Measurements from ENCODE around the gene ANKRD12.
"Not testable (repeated sequence)": the region's sequence is repeated elsewhere in the genome, so short reads cannot be mapped to it uniquely, and the experiment has no call there.

ANKRD12 gene

DNA sequence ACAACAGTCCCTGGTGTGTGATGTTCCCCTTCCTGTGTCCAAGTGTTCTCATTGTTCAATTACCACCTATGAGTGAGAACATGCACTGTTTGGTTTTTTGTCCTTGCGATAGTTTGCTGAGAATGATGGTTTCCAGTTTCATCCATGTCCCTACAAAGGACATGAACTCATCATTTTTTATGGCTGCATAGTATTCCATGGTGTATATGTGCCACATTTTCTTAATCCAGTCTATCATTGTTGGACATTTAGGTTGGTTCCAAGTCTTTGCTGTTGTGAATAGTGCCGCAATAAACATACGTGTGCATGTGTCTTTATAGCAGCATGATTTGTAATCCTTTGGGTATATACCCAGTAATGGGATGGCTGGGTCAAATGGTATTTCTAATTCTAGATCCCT is 29.3 kb downstream of the ANKRD12 start:
- H3K36me3 ChIP-seq (ENCODE audit: insufficient read depth, low read length); H3K27me3 ChIP-seq (ENCODE audit: insufficient read depth, low read length); H3K4me3 ChIP-seq (ENCODE audit: low read length); H3K4me1 ChIP-seq (ENCODE audit: insufficient read depth, low read length); H3K9me3 ChIP-seq (ENCODE audit: low read length); H2AFZ ChIP-seq (ENCODE audit: low read depth, low read length): not testable (repeated sequence)

DNA sequence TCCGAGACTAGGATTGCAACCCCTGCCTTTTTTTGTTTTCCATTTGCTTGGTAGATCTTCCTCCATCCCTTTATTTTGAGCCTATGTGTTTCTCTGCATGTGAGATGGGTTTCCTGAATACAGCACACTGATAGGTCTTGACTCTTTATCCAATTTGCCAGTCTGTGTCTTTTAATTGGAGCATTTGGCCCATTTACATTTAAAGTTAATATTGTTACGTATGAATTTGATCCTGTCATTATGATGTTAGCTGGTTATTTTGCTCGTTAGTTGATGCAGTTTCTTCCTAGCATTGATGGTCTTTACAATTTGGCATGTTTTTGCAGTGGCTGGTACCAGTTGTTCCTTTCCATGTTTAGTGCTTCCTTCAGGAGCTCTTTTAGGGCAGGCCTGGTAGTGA is 32.9 kb downstream of the ANKRD12 start:
- not testable (repeated sequence) for H3K4me1 ChIP-seq (ENCODE audit: insufficient read depth, low read length); H3K36me3 ChIP-seq (ENCODE audit: insufficient read depth, low read length); H3K4me3 ChIP-seq (ENCODE audit: low read length); H3K27me3 ChIP-seq (ENCODE audit: insufficient read depth, low read length); H2AFZ ChIP-seq (ENCODE audit: low read depth, low read length)
- peaks cover 12% of the 10 kb centered on the region for H3K9me3 ChIP-seq (ENCODE audit: low read length)

DNA sequence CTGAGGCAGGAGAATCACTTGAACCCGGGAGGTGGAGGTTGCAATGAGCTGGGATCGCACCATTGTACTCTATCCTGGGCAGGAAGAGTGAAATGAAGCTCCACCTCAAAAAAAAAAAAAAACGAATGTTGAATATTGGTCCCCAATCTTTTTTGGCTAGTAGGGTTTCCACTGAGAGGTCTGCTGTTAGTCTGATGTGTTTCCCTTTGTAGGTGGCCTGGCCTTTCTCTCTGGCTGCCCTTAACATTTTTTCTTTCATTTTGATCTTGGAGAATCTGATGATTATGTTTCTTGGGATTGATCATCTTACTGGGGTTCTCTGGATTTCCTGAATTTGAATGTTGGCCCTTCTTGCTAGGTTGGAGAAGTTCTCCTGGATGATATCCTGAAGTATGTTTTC is 35.3 kb downstream of the ANKRD12 start:
- not testable (repeated sequence) for H3K9me3 ChIP-seq (ENCODE audit: low read length); H3K27me3 ChIP-seq (ENCODE audit: insufficient read depth, low read length); H3K36me3 ChIP-seq (ENCODE audit: insufficient read depth, low read length); H3K4me3 ChIP-seq (ENCODE audit: low read length); H3K4me1 ChIP-seq (ENCODE audit: insufficient read depth, low read length); H2AFZ ChIP-seq (ENCODE audit: low read depth, low read length)

DNA sequence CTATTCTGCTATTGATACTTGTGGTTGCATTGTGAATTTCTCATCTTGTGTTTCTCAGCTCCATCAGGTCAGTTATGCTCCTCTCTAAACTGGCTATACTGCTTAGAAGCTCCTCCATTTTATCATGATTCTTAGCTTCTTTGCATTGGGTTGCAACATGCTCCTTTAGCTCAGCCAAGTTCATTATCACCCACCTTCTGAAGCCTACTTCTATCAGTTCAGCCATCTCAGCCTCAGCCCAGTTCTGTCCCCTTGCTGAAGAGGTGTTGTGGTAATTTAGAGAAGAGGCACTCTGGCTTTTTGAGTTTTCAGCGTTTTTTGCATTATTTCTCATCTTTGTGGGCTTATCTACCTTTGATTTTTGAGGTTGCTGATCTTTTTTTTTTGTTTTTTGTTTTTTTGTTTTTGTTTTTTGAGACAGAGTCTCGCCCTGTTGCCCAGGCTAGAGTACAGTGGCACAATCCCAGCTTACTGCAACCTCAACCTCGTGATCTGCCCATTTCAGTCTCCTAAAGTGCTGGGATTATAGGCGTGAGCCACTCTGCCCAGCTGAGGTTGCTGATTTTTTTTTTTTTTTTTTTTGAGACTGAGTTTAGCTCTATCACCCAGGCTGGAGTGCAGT is 36.0 kb downstream of the ANKRD12 start:
- no peak overlapping the region for H2AFZ ChIP-seq (ENCODE audit: low read depth, low read length)
- H3K36me3 ChIP-seq (ENCODE audit: insufficient read depth, low read length): no peaks in the 10 kb centered on the region
- peaks cover 9% of the 10 kb centered on the region for H3K9me3 ChIP-seq (ENCODE audit: low read length)

DNA sequence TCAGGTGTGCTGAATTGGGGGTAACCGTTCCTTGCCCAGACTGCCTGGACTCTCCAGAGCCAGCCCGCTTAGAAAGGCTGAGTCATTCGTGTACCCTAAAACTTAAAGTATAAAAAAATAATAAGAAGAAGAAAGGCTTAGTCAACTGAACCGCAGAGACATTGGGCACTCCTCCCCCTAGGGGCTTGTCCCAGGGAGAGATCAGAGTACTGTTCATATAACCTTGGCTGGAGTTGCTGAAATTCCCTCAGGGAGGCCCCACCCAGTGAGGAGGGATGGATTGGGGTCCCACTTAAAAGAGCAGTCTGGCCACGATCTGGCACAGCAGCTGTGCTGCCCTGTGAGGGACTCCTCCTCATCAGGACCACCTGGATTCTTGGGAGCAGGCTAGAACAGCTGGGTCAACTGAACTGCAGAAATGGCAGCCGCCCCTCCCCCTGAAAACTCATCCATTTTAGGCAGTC is 37.2 kb downstream of the ANKRD12 start:
- no peak overlapping the region for H2AFZ ChIP-seq (ENCODE audit: low read depth, low read length)
- H3K9me3 ChIP-seq (ENCODE audit: low read length): peaks cover 9% of the 10 kb centered on the region
- no peaks in the 10 kb centered on the region for H3K4me1 ChIP-seq (ENCODE audit: insufficient read depth, low read length)
- H3K4me3 ChIP-seq (ENCODE audit: low read length): no peak overlapping the region
- H3K27me3 ChIP-seq (ENCODE audit: insufficient read depth, low read length): no peaks in the 10 kb centered on the region
- H3K36me3 ChIP-seq (ENCODE audit: insufficient read depth, low read length): no peaks in the 10 kb centered on the region

More for the DNA sequence above, 36.0 kb downstream of the ANKRD12 start:
- no peaks in the 10 kb centered on the region for H3K4me1 ChIP-seq (ENCODE audit: insufficient read depth, low read length)
- no peaks in the 10 kb centered on the region for H3K27me3 ChIP-seq (ENCODE audit: insufficient read depth, low read length)
- H3K4me3 ChIP-seq (ENCODE audit: low read length): no peak overlapping the region

DNA sequence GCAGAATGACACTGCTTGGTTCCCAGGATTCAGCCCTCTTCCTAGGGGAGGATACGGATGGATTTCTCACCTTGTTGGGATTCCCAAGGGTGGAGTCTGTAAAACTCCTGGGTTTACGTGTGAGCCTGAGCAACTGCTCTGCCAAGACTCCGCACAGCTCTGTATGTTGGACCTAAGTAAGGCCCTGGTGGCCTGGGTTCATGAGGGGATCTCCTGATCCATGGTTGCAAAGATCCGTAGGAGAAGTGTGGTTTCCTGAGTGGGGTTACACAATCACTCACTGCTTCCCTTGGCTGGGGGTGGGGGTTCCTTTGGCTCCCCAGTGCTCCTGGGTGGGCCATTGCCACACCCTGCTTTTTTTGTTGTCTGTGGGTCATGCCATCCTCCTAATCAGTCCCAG is 37.7 kb downstream of the ANKRD12 start:
- Histone ChIP-seq H3K36me3 (ENCODE audit: insufficient read depth, low read length) (no peaks in the 10 kb centered on the region), H3K9me3 (ENCODE audit: low read length) (peaks cover 9% of the 10 kb centered on the region), H2AFZ (ENCODE audit: low read depth, low read length) (no peak overlapping the region), H3K27me3 (ENCODE audit: insufficient read depth, low read length) (no peaks in the 10 kb centered on the region), H3K4me1 (ENCODE audit: insufficient read depth, low read length) (no peaks in the 10 kb centered on the region), H3K4me3 (ENCODE audit: low read length) (no peak overlapping the region)

DNA sequence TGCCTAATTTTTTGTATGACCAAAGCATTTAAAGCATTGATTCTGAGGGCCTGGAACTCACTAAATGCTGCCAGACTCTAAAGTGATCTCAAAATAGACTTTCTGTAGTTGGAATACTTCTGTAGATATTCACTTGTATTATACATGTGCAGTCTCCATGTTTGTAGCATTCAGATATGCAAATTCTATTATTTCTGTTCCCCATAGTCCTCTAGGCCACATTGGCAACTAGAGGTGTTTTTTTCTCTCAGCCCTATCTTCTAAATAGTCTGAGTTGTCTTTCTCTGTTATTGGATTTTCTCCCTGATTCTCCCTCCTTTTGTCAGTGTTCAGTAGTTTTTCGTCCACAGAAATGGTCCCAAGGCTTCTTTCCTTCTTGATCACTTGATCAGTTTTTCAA is 38.5 kb downstream of the ANKRD12 start:
- Histone ChIP-seq H3K4me3 (ENCODE audit: low read length) (no peak overlapping the region), H3K9me3 (ENCODE audit: low read length) (peaks cover 9% of the 10 kb centered on the region), H3K4me1 (ENCODE audit: insufficient read depth, low read length) (no peaks in the 10 kb centered on the region), H3K27me3 (ENCODE audit: insufficient read depth, low read length) (no peaks in the 10 kb centered on the region), H3K36me3 (ENCODE audit: insufficient read depth, low read length) (no peaks in the 10 kb centered on the region), H2AFZ (ENCODE audit: low read depth, low read length) (no peak overlapping the region)

DNA sequence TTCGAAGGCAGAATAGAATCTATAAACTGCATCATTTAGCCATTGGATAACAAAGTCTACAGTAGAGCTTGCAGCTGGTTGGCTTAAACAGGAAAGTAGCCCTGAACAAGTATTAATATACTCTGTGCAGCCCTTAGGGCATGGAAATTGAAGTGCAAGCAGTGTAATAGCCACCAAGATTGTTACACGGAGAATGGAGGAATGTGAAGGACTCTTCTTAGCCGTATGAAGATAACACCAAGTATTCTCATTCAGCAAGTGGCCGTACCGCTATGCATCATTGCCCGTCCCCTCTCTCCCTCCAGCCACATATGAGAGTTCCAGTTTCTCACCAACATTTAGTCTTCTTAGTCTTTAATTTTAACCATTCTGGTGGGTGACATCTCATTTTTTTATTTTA is 40.5 kb downstream of the ANKRD12 start:
- Histone ChIP-seq H3K4me3 (ENCODE audit: low read length) (no peak overlapping the region), H2AFZ (ENCODE audit: low read depth, low read length) (no peak overlapping the region), H3K9me3 (ENCODE audit: low read length) (peaks cover 6% of the 10 kb centered on the region), H3K36me3 (ENCODE audit: insufficient read depth, low read length) (no peaks in the 10 kb centered on the region), H3K4me1 (ENCODE audit: insufficient read depth, low read length) (no peaks in the 10 kb centered on the region), H3K27me3 (ENCODE audit: insufficient read depth, low read length) (no peaks in the 10 kb centered on the region)

DNA sequence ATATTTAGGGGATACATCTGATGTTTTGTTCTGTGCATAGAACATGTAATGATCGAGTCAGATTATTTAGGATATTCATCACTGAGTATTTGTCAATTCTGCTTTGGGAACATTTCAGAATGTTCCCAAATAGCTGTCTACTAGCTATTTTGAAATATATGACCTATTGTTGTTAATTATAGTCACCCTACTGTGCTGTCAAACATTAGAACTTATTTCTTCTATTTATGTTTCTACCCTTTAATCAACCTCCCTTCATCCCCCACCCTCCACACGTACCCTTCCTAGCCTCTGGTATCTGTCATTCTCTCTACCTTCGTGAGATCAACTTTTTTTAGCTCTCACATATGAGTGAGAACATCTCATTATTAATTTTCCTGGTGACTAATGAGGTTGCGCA is 40.9 kb downstream of the ANKRD12 start:
- H3K9me3 ChIP-seq (ENCODE audit: low read length): peaks cover 6% of the 10 kb centered on the region
- no peak overlapping the region for H2AFZ ChIP-seq (ENCODE audit: low read depth, low read length)
- H3K36me3 ChIP-seq (ENCODE audit: insufficient read depth, low read length): no peaks in the 10 kb centered on the region
- no peaks in the 10 kb centered on the region for H3K4me1 ChIP-seq (ENCODE audit: insufficient read depth, low read length)
- no peaks in the 10 kb centered on the region for H3K27me3 ChIP-seq (ENCODE audit: insufficient read depth, low read length)
- no peak overlapping the region for H3K4me3 ChIP-seq (ENCODE audit: low read length)

DNA sequence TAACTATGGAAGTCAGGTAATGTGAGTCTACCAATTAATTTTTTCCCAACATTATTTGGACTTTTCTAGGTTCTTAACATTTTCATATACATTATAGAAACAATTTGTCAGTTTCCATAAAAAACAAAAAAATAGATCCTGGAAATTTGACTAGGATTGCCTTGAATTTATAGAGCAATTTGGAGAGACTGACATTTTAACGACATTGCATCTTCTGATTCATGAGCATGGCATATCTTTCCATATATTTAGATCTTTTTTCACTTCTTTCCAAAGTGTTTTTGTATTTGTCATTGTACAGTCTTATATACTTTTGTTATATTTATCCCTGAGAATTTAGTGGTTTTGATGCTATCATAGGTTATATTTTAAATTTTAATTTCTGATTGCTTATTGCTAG is 42.0 kb downstream of the ANKRD12 start:
- Histone ChIP-seq H3K36me3 (ENCODE audit: insufficient read depth, low read length) (peaks cover 6% of the 10 kb centered on the region), H3K27me3 (ENCODE audit: insufficient read depth, low read length) (no peaks in the 10 kb centered on the region), H2AFZ (ENCODE audit: low read depth, low read length) (no peak overlapping the region), H3K4me3 (ENCODE audit: low read length) (no peak overlapping the region), H3K4me1 (ENCODE audit: insufficient read depth, low read length) (no peaks in the 10 kb centered on the region), H3K9me3 (ENCODE audit: low read length) (peaks cover 4% of the 10 kb centered on the region)

DNA sequence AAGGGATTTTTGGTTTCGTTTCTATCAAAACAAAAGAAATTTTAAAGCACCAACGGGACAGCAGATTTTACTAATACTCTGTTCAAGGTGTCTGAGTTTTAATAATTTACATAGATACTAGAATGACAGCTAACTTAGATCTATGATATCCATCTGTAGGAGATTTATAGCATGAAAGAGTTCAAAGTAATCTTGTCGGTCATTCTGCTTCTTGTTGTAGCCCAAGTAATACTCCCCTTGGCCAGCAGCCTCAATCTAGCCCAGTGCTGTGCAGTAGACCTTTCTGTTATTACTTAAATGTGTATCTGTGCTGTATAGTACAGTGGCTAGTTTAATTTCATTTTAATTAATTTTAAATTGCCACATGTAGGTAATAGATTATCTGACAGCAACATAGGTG is 44.7 kb downstream of the ANKRD12 start:
- H2AFZ ChIP-seq (ENCODE audit: low read depth, low read length): no peak overlapping the region
- H3K4me1 ChIP-seq (ENCODE audit: insufficient read depth, low read length): no peaks in the 10 kb centered on the region
- no peaks in the 10 kb centered on the region for H3K27me3 ChIP-seq (ENCODE audit: insufficient read depth, low read length)
- H3K36me3 ChIP-seq (ENCODE audit: insufficient read depth, low read length): peaks cover 12% of the 10 kb centered on the region
- no peaks in the 10 kb centered on the region for H3K9me3 ChIP-seq (ENCODE audit: low read length)
- no peak overlapping the region for H3K4me3 ChIP-seq (ENCODE audit: low read length)

DNA sequence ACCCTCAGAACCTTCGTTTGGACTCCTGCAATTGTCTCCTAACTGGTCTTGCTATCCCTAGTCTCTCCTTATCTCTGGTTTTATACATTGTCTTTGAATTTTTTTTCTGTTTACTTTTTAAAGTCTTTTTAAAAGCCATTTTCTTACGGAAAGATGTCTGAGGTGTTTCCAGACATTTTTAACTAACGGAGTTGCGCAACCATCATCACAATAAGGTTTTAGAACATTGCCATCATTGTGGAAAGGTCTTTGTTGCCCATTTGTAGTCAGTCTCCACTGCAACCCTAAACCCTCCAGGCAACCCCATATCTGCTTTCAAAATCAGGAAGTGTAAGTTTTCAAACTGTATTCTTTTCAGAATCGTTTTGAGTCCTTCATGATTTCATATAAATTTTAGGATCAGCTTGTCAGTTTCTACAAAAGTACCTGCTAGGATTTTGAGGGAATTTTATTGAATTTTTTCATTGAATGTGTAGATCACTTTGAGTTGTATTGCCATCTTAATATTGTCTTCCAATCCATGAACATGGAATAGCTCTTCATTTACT is 46.3 kb downstream of the ANKRD12 start:
- H3K4me1 ChIP-seq (ENCODE audit: insufficient read depth, low read length): no peaks in the 10 kb centered on the region
- no peak overlapping the region for H2AFZ ChIP-seq (ENCODE audit: low read depth, low read length)
- H3K4me3 ChIP-seq (ENCODE audit: low read length): no peak overlapping the region
- H3K9me3 ChIP-seq (ENCODE audit: low read length): no peaks in the 10 kb centered on the region
- H3K36me3 ChIP-seq (ENCODE audit: insufficient read depth, low read length): peaks cover 12% of the 10 kb centered on the region
- no peaks in the 10 kb centered on the region for H3K27me3 ChIP-seq (ENCODE audit: insufficient read depth, low read length)

DNA sequence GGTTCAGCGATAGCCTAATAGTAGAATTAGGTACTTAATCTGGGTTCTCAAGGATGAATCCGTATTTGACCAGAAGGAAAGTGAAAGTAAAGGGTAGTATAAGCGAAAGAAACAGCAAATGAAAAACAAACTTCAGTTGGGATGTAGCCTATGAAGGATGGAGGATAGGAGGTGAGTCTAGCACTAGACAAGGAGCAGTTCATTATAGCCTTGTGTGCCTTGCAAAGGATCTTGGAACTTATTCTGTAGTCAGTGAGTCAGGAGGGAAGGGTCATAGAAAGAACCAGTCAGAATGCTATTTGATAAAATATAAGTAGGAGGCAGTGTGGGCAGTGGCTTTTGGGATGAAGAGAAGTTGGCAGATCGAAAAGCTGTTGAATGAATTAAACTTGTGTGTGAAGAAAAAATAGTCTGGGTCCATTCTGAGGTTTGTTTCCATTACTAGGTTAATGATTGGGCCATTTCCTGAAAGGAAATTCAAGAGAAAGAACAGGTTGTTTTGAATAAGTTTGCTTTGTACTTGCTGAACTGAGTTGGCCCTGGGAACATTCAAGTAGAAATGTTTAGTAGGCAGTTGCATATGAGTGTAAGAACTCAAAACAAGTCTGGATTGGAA is 48.5 kb downstream of the ANKRD12 start:
- H3K36me3 ChIP-seq (ENCODE audit: insufficient read depth, low read length): peaks cover 17% of the 10 kb centered on the region
- H2AFZ ChIP-seq (ENCODE audit: low read depth, low read length): no peak overlapping the region
- peaks cover 7% of the 10 kb centered on the region for H3K4me1 ChIP-seq (ENCODE audit: insufficient read depth, low read length)

More for the DNA sequence above, 48.5 kb downstream of the ANKRD12 start:
- Histone ChIP-seq H3K4me3 (ENCODE audit: low read length) (no peak overlapping the region), H3K9me3 (ENCODE audit: low read length) (no peaks in the 10 kb centered on the region), H3K27me3 (ENCODE audit: insufficient read depth, low read length) (no peaks in the 10 kb centered on the region)

Measured in neuron (in vitro differentiated cells).